MM.1S (cell line): ENCODE data around the gene ZNF592.

Experiments used
- DNase-seq: peaks from one replicate; pipeline ENCODE4 v3.0.0-alpha.2; 2015
- H2AFZ ChIP-seq: fragments of 300-600 bp; sonication (generic); 2 replicates; pipeline ENCODE4 v1.6.0; 2016; ENCODE audit warnings: antibody characterized with exemption, low read length
- H3F3A ChIP-seq: fragments of 300-600 bp; sonication (generic); 2 replicates; pipeline ENCODE4 v1.6.1; 2016; ENCODE audit warnings: mild to moderate bottlenecking, antibody characterized with exemption, low read length, moderate library complexity, mixed read lengths; ENCODE audit not compliant: insufficient read depth
- H3K27ac ChIP-seq: fragments of 300-600 bp; sonication (generic); 2 replicates; pipeline ENCODE4 v1.5.1; 2016; ENCODE audit warnings: mild to moderate bottlenecking, low read length
- H3K27me3 ChIP-seq: fragments of 300-600 bp; sonication (generic); replicated peaks from 2 replicates; pipeline ENCODE4 v1.6.0; 2016; ENCODE audit warnings: low read length; ENCODE audit not compliant: insufficient read depth
- H3K36me3 ChIP-seq: fragments of 300-600 bp; sonication (generic); replicated peaks from 2 replicates; pipeline ENCODE4 v1.6.1; 2016; ENCODE audit warnings: mild to moderate bottlenecking, low read length, mixed read lengths; ENCODE audit not compliant: insufficient read depth
- H3K4me1 ChIP-seq: fragments of 300-600 bp; sonication (generic); 2 replicates; pipeline ENCODE4 v1.6.1; 2016; ENCODE audit warnings: low read length, mixed read lengths
- H3K4me2 ChIP-seq: fragments of 300-600 bp; sonication (generic); 2 replicates; pipeline ENCODE4 v1.6.0; 2016; ENCODE audit warnings: low read depth, low read length
- H3K4me3 ChIP-seq: fragments of 300-600 bp; sonication (generic); 2 replicates; pipeline ENCODE4 v1.5.1; 2016; ENCODE audit warnings: low read length, mixed read lengths
- H3K79me2 ChIP-seq: fragments of 300-600 bp; sonication (generic); 2 replicates; pipeline ENCODE4 v1.6.1; 2016; ENCODE audit warnings: mixed run types, low read length, mixed read lengths
- H3K9ac ChIP-seq: fragments of 300-600 bp; sonication (generic); 2 replicates; pipeline ENCODE4 v1.6.1; 2016; ENCODE audit warnings: low read length, mixed read lengths
- H3K9me2 ChIP-seq: fragments of 300-600 bp; sonication (generic); replicated peaks from 2 replicates; pipeline ENCODE4 v1.6.1; 2016; ENCODE audit warnings: mild to moderate bottlenecking, low read length, mixed read lengths; ENCODE audit not compliant: insufficient read depth
- H3K9me3 ChIP-seq: fragments of 300-600 bp; sonication (generic); replicated peaks from 2 replicates; pipeline ENCODE4 v1.6.1; 2016; ENCODE audit warnings: mild to moderate bottlenecking, low read length, mixed read lengths; ENCODE audit not compliant: insufficient read depth
- H4K20me1 ChIP-seq: fragments of 300-600 bp; sonication (generic); 2 replicates; pipeline ENCODE4 v1.6.1; 2016; ENCODE audit warnings: mild to moderate bottlenecking, low read length, moderate library complexity, mixed read lengths; ENCODE audit not compliant: insufficient read depth
- EZH2 ChIP-seq: fragments of 300-600 bp; sonication (generic); optimal IDR thresholded peaks from 2 replicates; pipeline ENCODE3; 2017; ENCODE audit warnings: low read depth, mild to moderate bottlenecking, antibody characterized with exemption, low read length, mixed read lengths
- EZH2phosphoT487 ChIP-seq: fragments of 300-600 bp; sonication (generic); IDR thresholded peaks from 2 replicates; pipeline ENCODE4 v1.6.1; 2018; ENCODE audit warnings: antibody characterized with exemption, low read length
- TF ChIP-seq, protein P1 (sequence below): fragments of 300-600 bp; sonication (generic); IDR thresholded peaks from 2 replicates; pipeline ENCODE4 v1.5.1; 2016; ENCODE audit warnings: antibody characterized with exemption, low read length, mixed read lengths

The ZNF592 gene

DNA sequence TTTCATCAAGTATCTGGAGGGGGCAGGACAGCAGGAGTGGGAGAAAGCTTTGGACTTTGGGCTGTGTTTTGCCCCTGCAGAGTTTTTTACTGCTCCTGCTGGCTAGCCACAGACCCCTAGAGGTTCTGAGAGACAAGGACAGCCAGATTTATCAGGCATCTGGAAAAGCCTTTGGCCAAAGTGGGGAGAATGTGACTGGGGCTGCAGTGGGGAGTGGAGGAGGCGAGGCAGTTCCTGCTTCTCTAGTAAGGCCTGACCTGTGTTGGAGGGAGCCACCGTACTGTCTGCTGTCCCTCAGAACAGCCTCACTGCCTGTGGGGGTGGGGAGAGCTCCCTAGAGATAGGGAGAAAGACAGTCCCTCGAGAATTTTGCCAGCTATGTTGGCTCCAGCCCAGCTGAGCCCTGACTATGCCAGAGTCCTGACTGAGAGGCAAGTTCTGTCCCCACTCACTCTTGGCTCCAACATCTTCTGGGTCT, 70.9 kb downstream of the ZNF592 start:
- no peak for DNase-seq
- H3K4me3 ChIP-seq = no peak overlapping the region
- no peaks in the 10 kb centered on the region for H3K9me3 ChIP-seq
- no peaks in the 10 kb centered on the region for H3K79me2 ChIP-seq
- no peaks in the 10 kb centered on the region for H3K27me3 ChIP-seq
- H3K27ac ChIP-seq = no peak overlapping the region
- no peaks in the 10 kb centered on the region for H3K36me3 ChIP-seq
- no peaks in the 10 kb centered on the region for H3K9me2 ChIP-seq
- H3K9ac ChIP-seq = no peak overlapping the region
- H3K4me1 ChIP-seq = no peaks in the 10 kb centered on the region
- TF ChIP-seq, protein P1, sequence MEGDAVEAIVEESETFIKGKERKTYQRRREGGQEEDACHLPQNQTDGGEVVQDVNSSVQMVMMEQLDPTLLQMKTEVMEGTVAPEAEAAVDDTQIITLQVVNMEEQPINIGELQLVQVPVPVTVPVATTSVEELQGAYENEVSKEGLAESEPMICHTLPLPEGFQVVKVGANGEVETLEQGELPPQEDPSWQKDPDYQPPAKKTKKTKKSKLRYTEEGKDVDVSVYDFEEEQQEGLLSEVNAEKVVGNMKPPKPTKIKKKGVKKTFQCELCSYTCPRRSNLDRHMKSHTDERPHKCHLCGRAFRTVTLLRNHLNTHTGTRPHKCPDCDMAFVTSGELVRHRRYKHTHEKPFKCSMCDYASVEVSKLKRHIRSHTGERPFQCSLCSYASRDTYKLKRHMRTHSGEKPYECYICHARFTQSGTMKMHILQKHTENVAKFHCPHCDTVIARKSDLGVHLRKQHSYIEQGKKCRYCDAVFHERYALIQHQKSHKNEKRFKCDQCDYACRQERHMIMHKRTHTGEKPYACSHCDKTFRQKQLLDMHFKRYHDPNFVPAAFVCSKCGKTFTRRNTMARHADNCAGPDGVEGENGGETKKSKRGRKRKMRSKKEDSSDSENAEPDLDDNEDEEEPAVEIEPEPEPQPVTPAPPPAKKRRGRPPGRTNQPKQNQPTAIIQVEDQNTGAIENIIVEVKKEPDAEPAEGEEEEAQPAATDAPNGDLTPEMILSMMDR = no peak
- TF ChIP-seq EZH2phosphoT487 (no peak), EZH2 (no peak)
- H2AFZ ChIP-seq = no peak overlapping the region
- no peaks in the 10 kb centered on the region for H3F3A ChIP-seq
- H3K4me2 ChIP-seq = no peak overlapping the region
- no peaks in the 10 kb centered on the region for H4K20me1 ChIP-seq

DNA sequence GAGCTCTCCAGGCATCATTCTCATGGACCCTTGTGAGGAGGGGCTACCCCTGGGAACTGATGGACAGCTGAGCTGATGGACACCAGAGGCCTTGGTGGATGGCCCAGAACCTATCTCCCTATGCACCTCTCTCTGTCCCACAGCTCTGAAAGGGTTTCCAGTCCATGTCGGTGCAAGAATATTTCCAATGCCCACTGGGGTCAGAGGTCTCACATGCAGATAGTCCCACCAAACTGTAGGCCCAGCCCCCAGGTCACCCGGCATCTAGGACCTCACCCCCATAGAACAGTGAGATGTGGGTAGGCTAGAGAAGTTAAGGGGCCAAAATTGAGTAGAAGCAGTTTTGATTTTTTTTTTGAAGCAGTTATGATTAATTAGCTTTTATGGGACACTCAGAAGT, 71.4 kb downstream of the ZNF592 start:
- no peaks in the 10 kb centered on the region for H3K79me2 ChIP-seq
- no peak overlapping the region for H3K9ac ChIP-seq
- no peaks in the 10 kb centered on the region for H4K20me1 ChIP-seq
- no peak for DNase-seq
- H3F3A ChIP-seq = no peaks in the 10 kb centered on the region
- H3K27me3 ChIP-seq = no peaks in the 10 kb centered on the region
- no peak overlapping the region for H3K4me3 ChIP-seq
- H2AFZ ChIP-seq = no peak overlapping the region
- no peak for TF ChIP-seq EZH2
- TF ChIP-seq, protein P1 = no peak
- TF ChIP-seq EZH2phosphoT487 = no peak
- no peaks in the 10 kb centered on the region for H3K9me2 ChIP-seq
- H3K4me1 ChIP-seq = no peaks in the 10 kb centered on the region
- no peak overlapping the region for H3K4me2 ChIP-seq
- H3K9me3 ChIP-seq = no peaks in the 10 kb centered on the region
- H3K36me3 ChIP-seq = no peaks in the 10 kb centered on the region
- H3K27ac ChIP-seq = no peak overlapping the region

DNA sequence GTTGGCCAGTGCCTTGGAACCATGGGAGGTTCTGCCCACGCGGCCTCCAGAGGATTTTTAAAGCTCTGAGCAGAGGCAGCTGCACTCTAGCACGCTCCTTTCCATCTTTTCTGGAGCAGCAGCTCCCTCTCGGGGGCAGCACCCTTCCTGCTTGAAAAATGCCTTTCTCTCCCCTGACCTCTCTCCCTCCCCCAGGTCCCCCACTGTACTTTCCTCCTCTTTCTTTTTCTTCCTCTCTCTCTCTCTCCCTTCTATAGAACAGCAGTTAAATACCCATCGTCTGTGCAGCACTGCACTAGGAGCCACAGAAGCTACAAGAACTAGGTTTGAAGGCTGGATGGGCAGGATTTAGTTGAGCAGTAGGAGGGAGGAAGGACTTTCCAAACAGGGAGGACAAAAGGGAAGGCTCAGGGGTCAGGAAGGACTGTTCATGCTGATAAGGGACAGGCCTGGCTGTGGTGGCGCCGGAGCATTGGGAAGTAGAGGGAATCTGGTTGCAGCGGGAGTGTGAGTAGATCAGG, 73.2 kb downstream of the ZNF592 start:
- no peak for DNase-seq

More for the DNA sequence above, 73.2 kb downstream of the ZNF592 start:
- Histone ChIP-seq H3K9ac (no peak overlapping the region), H2AFZ (no peak overlapping the region), H3K4me2 (no peak overlapping the region), H4K20me1 (no peaks in the 10 kb centered on the region), H3K4me1 (no peaks in the 10 kb centered on the region), H3K36me3 (no peaks in the 10 kb centered on the region), H3K9me3 (no peaks in the 10 kb centered on the region), H3K4me3 (no peak overlapping the region), H3K79me2 (no peaks in the 10 kb centered on the region), H3F3A (no peaks in the 10 kb centered on the region), H3K27me3 (no peaks in the 10 kb centered on the region), H3K9me2 (no peaks in the 10 kb centered on the region), H3K27ac (no peak overlapping the region)
- TF ChIP-seq EZH2phosphoT487 (no peak), EZH2 (no peak)
- TF ChIP-seq, protein P1 = no peak
